ENCODE data around the gene CTIF.

Gene CTIF

DNA sequence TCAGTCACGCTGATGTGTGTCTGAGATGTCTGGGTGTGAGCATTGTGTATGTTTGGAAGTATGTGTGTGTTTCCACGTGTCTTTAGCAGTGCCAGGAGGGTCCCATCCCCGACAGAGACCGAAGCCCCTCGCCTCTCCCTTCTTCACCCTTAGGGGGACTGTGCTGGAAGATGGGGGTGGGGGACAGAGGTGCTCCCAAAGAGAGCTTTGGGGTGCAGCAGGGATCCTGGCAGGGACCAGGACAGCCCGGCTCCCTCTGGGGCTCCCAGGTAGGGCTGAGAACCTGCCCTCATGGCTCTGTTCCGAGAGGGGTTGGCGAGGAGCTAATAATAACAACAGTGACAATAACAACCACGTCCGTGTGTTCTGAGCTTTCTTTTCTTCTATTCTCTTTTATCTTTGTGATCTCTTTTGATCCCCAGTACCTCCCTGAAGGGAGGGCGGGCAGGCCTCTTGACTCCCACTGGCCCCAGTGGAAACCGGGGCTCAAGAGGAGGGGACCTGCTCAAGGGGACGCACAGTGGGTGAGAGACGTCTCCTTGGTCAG lies 354.3 kb downstream of the CTIF start:
- Histone ChIP-seq H3K4me3 (ENCODE audit: low read depth in 1 of 2, low read length in 2 of 2) (no peak overlapping the region), H3K9me3 (ENCODE audit: control insufficient read depth in 1 of 2, low read length in 2 of 2) (no peaks in the 10 kb centered on the region), H3K4me1 (ENCODE audit: control insufficient read depth in 1 of 2, insufficient read depth in 2 of 2, low read length in 2 of 2) (peaks cover 10 to 17% of the 10 kb centered on the region in 2 donors), H3K27ac (ENCODE audit: low read depth, low read length) (no peak overlapping the region), H3K27me3 (ENCODE audit: control insufficient read depth in 1 of 2, insufficient read depth in 2 of 2, low read length in 2 of 2) (no peaks in the 10 kb centered on the region), H3K9ac (ENCODE audit: low read depth in 1 of 2, low read length in 2 of 2) (no peak overlapping the region), H3K36me3 (ENCODE audit: control insufficient read depth in 1 of 2, insufficient read depth in 2 of 2, low read length in 2 of 2) (no peaks in the 10 kb centered on the region)

DNA sequence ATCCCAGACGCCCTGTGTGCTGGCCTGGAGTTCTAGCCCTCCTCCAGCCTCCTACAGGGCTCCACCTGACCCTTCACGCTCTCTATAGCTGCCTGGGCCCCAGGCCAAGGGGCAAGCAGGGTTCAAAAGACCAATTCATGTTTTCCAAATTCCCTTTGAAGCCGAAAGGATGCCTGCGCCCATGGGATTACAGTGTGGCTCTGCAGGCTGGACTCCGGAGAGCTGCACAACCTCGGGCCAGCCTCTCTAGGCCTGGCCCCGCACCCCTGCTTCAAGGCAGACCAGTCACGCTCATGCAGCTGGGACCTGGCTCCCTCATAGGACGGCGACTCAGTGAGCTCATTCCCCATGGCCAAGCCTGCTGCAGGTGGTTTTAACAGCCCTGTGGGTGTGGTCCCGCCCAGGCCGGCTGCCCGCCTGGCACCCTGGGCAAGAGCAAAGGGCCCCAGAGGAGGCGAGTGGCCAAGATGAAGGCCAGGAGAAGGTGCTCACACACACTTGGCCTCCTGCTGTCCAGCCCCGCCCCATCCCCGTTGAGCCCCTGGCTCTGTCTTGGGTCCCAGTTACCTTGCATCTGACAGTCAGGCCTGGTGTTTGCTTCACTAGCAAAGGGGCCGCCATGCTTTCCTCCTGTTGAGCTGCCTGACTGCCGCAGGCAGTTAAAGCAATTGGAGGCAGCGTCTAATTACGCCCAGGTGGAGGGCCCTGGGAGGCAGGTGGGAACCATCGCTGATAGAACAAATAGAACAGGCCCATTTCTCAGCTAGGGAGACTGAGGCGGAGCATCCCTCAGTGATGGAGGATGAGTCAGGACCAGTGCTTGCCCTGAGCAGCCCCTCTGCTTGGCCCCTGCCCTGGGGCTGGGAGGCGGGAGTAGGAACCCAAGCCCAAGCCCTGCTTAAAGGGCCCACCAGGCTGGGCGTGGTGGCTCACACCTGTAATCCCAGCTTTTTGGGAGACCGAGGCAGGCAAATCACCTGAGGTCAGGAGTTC lies 355.1 kb downstream of the CTIF start:
- Histone ChIP-seq H3K9ac (ENCODE audit: low read depth in 1 of 2, low read length in 2 of 2) (no peak overlapping the region), H3K4me3 (ENCODE audit: low read depth in 1 of 2, low read length in 2 of 2) (no peak overlapping the region), H3K36me3 (ENCODE audit: control insufficient read depth in 1 of 2, insufficient read depth in 2 of 2, low read length in 2 of 2) (no peaks in the 10 kb centered on the region), H3K27ac (ENCODE audit: low read depth, low read length) (no peak overlapping the region), H3K4me1 (ENCODE audit: control insufficient read depth in 1 of 2, insufficient read depth in 2 of 2, low read length in 2 of 2) (peaks cover 10 to 17% of the 10 kb centered on the region in 2 donors), H3K9me3 (ENCODE audit: control insufficient read depth in 1 of 2, low read length in 2 of 2) (no peaks in the 10 kb centered on the region), H3K27me3 (ENCODE audit: control insufficient read depth in 1 of 2, insufficient read depth in 2 of 2, low read length in 2 of 2) (no peaks in the 10 kb centered on the region)

DNA sequence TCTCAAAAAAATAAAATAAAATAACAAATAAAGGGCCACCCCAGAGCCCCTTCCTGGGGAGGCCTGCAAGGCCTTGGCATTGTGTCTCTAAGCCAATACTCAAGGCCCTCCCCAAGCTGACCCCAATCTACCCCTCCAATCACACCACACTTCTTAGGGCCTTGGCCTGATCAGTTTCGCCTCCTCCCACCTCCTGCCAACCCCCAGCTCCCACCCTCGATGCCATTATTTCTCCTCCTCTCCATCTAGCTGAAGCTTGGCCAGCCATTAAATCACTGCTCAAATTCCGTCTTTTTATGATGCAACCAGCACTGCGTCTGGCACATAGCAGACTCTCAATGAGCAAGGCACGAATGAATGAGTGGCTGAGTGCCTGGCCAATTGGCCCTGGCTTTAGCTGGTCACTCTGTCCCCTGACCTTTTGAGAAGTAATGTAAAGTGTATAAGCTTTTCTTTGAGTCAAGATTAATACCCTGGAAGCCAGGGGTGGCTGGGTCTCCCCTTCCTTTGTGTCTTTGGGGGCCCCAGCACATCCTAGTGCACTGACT lies 356.0 kb downstream of the CTIF start:
- Histone ChIP-seq H3K36me3 (ENCODE audit: control insufficient read depth in 1 of 2, insufficient read depth in 2 of 2, low read length in 2 of 2) (no peaks in the 10 kb centered on the region), H3K27me3 (ENCODE audit: control insufficient read depth in 1 of 2, insufficient read depth in 2 of 2, low read length in 2 of 2) (no peaks in the 10 kb centered on the region), H3K4me3 (ENCODE audit: low read depth in 1 of 2, low read length in 2 of 2) (no peak overlapping the region), H3K27ac (ENCODE audit: low read depth, low read length) (no peak overlapping the region), H3K9ac (ENCODE audit: low read depth in 1 of 2, low read length in 2 of 2) (no peak overlapping the region), H3K4me1 (ENCODE audit: control insufficient read depth in 1 of 2, insufficient read depth in 2 of 2, low read length in 2 of 2) (peaks cover 10 to 17% of the 10 kb centered on the region in 2 donors), H3K9me3 (ENCODE audit: control insufficient read depth in 1 of 2, low read length in 2 of 2) (no peaks in the 10 kb centered on the region)

DNA sequence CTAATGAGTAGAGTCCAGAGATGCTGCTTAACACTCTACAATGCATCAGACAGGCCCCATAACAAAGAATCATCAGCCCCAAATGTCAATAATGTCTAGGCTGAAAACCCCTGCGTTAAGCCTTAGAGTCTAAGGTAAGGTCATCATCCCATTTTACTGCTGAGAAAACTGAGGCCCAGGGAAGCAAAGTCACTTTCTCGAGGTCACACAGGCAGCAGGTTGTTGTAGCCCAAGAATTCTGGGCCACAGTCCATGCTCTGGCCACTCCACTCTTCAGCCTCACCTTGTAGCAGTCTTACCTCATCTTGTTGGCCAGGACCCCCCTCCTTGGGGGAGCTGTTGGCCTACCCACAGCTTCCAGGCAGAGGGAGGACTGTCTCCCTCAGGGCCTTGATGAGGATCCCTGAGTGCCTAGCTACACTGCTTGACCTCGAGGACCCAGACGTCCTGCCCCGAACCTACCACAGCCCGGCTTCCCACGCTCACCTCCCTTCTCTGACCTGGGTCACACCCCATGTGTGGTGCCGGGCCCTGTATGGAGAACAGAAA lies 357.6 kb downstream of the CTIF start:
- H3K4me1 ChIP-seq (ENCODE audit: control insufficient read depth in 1 of 2, insufficient read depth in 2 of 2, low read length in 2 of 2), result peaks cover 10 to 17% of the 10 kb centered on the region in 2 donors
- no peaks in the 10 kb centered on the region for H3K27me3 ChIP-seq (ENCODE audit: control insufficient read depth in 1 of 2, insufficient read depth in 2 of 2, low read length in 2 of 2)
- H3K9me3 ChIP-seq (ENCODE audit: control insufficient read depth in 1 of 2, low read length in 2 of 2), result no peaks in the 10 kb centered on the region
- H3K9ac ChIP-seq (ENCODE audit: low read depth in 1 of 2, low read length in 2 of 2), result no peak overlapping the region
- H3K27ac ChIP-seq (ENCODE audit: low read depth, low read length), result no peak overlapping the region
- H3K36me3 ChIP-seq (ENCODE audit: control insufficient read depth in 1 of 2, insufficient read depth in 2 of 2, low read length in 2 of 2), result no peaks in the 10 kb centered on the region
- no peak overlapping the region for H3K4me3 ChIP-seq (ENCODE audit: low read depth in 1 of 2, low read length in 2 of 2)

DNA sequence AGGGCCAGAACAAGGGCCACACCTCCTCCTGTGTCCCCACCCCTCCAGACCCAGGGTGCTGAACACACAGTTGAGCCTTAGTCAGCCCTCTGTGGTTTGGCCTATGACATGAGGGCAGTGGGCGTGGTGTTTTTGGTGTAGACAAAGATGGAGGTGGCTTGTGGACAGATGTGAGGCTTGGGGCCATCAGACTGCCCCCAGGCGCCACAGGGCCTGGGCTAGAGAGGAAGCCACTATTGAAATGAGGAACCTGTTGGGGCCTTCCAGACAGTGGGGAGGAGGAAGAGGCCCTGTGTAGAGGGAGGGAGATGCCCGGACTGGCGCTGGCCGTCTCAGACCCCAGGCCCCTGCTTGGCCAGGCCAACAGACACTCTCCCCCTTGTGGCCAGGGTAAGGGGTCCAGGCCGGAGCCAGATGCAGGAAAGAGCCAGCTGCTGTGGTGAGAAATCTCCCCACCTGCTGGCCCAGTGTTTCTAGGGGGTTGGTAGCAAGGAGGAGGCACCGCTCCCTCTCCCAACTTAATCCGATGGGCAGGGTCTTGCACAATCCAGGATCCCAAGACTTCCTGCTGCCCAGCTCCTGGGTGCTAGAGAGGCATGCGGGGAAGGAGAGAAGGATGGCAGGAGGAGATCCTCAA lies 358.2 kb downstream of the CTIF start:
- Histone ChIP-seq H3K27ac (ENCODE audit: low read depth, low read length) (no peak overlapping the region), H3K4me1 (ENCODE audit: control insufficient read depth in 1 of 2, insufficient read depth in 2 of 2, low read length in 2 of 2) (peaks cover 16 to 22% of the 10 kb centered on the region in 2 donors), H3K4me3 (ENCODE audit: low read depth in 1 of 2, low read length in 2 of 2) (no peak overlapping the region), H3K9ac (ENCODE audit: low read depth in 1 of 2, low read length in 2 of 2) (no peak overlapping the region), H3K9me3 (ENCODE audit: control insufficient read depth in 1 of 2, low read length in 2 of 2) (no peaks in the 10 kb centered on the region), H3K27me3 (ENCODE audit: control insufficient read depth in 1 of 2, insufficient read depth in 2 of 2, low read length in 2 of 2) (no peaks in the 10 kb centered on the region), H3K36me3 (ENCODE audit: control insufficient read depth in 1 of 2, insufficient read depth in 2 of 2, low read length in 2 of 2) (no peaks in the 10 kb centered on the region)

DNA sequence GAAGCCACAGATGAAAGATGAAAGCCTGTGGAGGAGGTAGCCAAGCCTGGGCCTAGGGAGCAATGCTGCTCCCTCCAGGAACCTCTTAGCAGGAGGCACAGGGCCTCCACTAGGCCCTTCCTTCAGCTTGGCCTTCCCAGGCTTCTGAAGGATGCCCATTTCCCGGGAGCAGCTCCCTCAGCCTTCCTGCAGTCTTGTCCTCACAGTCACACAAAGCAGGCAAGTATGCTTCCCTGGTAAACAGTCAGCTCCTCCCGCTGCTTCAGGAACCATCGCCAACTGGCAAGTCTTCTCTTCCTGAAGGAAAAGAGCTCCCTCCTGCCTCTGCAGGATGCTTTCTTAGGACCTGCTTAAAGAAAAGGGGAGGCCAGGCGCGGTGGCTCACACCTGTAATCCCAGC lies 358.7 kb downstream of the CTIF start:
- no peak overlapping the region for H3K27ac ChIP-seq (ENCODE audit: low read depth, low read length)
- H3K9me3 ChIP-seq (ENCODE audit: control insufficient read depth in 1 of 2, low read length in 2 of 2), result no peaks in the 10 kb centered on the region
- peaks cover 21 to 27% of the 10 kb centered on the region in 2 donors for H3K4me1 ChIP-seq (ENCODE audit: control insufficient read depth in 1 of 2, insufficient read depth in 2 of 2, low read length in 2 of 2)
- no peak overlapping the region for H3K4me3 ChIP-seq (ENCODE audit: low read depth in 1 of 2, low read length in 2 of 2)
- H3K9ac ChIP-seq (ENCODE audit: low read depth in 1 of 2, low read length in 2 of 2), result no peak overlapping the region
- no peaks in the 10 kb centered on the region for H3K27me3 ChIP-seq (ENCODE audit: control insufficient read depth in 1 of 2, insufficient read depth in 2 of 2, low read length in 2 of 2)
- no peaks in the 10 kb centered on the region for H3K36me3 ChIP-seq (ENCODE audit: control insufficient read depth in 1 of 2, insufficient read depth in 2 of 2, low read length in 2 of 2)

- Histone ChIP-seq H3K27ac (ENCODE audit: low read depth, low read length) (no peak overlapping the region), H3K4me1 (ENCODE audit: control insufficient read depth in 1 of 2, insufficient read depth in 2 of 2, low read length in 2 of 2) (peaks cover 18 to 25% of the 10 kb centered on the region in 2 donors)
These were observed 359.7 kb downstream of the CTIF start for GRCh38 chr18:48898521-48898920.

DNA sequence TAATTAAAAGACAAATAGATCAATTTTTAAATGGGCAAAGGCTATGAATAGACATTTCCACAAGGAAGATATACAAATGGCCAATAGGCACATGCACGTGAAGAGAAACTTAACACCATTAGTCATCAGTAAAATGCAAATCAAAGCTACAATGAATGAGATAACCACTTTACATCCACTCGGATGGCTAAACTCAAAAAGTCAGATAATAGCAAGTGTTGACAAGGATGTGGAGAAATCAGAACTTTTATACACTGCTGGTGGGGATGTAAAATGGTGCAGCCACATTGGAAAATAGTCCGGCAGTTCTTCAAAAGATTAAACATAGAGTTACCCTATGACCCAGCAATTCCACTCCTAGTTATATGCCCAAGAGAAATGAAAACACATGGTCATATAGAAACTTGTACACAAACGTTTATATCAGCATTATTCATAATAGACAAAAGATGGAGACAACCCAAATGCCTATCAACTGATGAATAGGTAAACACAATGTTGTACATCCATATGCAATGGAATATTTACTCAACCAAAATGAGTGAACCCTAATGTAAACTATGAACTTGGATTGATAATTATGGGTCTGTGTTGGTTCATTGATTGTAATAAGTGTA lies 360.8 kb downstream of the CTIF start:
- H3K27me3 ChIP-seq (ENCODE audit: control insufficient read depth in 1 of 2, insufficient read depth in 2 of 2, low read length in 2 of 2), result no peaks in the 10 kb centered on the region
- H3K4me3 ChIP-seq (ENCODE audit: low read depth in 1 of 2, low read length in 2 of 2), result no peak overlapping the region
- H3K9me3 ChIP-seq (ENCODE audit: control insufficient read depth in 1 of 2, low read length in 2 of 2), result peaks cover 0 to 1% of the 10 kb centered on the region in 2 donors
- no peak overlapping the region for H3K9ac ChIP-seq (ENCODE audit: low read depth in 1 of 2, low read length in 2 of 2)
- peaks cover 12 to 19% of the 10 kb centered on the region in 2 donors for H3K4me1 ChIP-seq (ENCODE audit: control insufficient read depth in 1 of 2, insufficient read depth in 2 of 2, low read length in 2 of 2)
- no peak overlapping the region for H3K27ac ChIP-seq (ENCODE audit: low read depth, low read length)
- no peaks in the 10 kb centered on the region for H3K36me3 ChIP-seq (ENCODE audit: control insufficient read depth in 1 of 2, insufficient read depth in 2 of 2, low read length in 2 of 2)

More at GRCh38 chr18:48898521-48898920, 359.7 kb downstream of the CTIF start:
- Histone ChIP-seq H3K9ac (ENCODE audit: low read depth in 1 of 2, low read length in 2 of 2) (no peak overlapping the region), H3K4me3 (ENCODE audit: low read depth in 1 of 2, low read length in 2 of 2) (no peak overlapping the region), H3K27me3 (ENCODE audit: control insufficient read depth in 1 of 2, insufficient read depth in 2 of 2, low read length in 2 of 2) (no peaks in the 10 kb centered on the region), H3K36me3 (ENCODE audit: control insufficient read depth in 1 of 2, insufficient read depth in 2 of 2, low read length in 2 of 2) (no peaks in the 10 kb centered on the region), H3K9me3 (ENCODE audit: control insufficient read depth in 1 of 2, low read length in 2 of 2) (no peaks in the 10 kb centered on the region)

GRCh38 chr18:48900469-48900868 lies 361.6 kb downstream of the CTIF start:
- H3K9ac ChIP-seq (ENCODE audit: low read depth in 1 of 2, low read length in 2 of 2), result no peak overlapping the region
- H3K27me3 ChIP-seq (ENCODE audit: control insufficient read depth in 1 of 2, insufficient read depth in 2 of 2, low read length in 2 of 2), result no peaks in the 10 kb centered on the region
- peaks cover 3 to 4% of the 10 kb centered on the region in 2 donors for H3K9me3 ChIP-seq (ENCODE audit: control insufficient read depth in 1 of 2, low read length in 2 of 2)
- no peak overlapping the region for H3K27ac ChIP-seq (ENCODE audit: low read depth, low read length)
- H3K4me3 ChIP-seq (ENCODE audit: low read depth in 1 of 2, low read length in 2 of 2), result no peak overlapping the region
- H3K4me1 ChIP-seq (ENCODE audit: control insufficient read depth in 1 of 2, insufficient read depth in 2 of 2, low read length in 2 of 2), result peaks cover 12 to 19% of the 10 kb centered on the region in 2 donors
- H3K36me3 ChIP-seq (ENCODE audit: control insufficient read depth in 1 of 2, insufficient read depth in 2 of 2, low read length in 2 of 2), result no peaks in the 10 kb centered on the region
